Measurements from ENCODE around the gene HNRNPDL. TPM values are rescaled to one million over a fixed set of nuclear protein-coding genes. Genes with fewer than 3 reads are reported as not detected.
A peak's percentile ranks its signal among the peaks of the same experiment; 100 is the strongest.

Gene HNRNPDL
- total and polyA plus RNA-seq, 2 experiments from 2014 or later, result 243 to 354 TPM

DNA sequence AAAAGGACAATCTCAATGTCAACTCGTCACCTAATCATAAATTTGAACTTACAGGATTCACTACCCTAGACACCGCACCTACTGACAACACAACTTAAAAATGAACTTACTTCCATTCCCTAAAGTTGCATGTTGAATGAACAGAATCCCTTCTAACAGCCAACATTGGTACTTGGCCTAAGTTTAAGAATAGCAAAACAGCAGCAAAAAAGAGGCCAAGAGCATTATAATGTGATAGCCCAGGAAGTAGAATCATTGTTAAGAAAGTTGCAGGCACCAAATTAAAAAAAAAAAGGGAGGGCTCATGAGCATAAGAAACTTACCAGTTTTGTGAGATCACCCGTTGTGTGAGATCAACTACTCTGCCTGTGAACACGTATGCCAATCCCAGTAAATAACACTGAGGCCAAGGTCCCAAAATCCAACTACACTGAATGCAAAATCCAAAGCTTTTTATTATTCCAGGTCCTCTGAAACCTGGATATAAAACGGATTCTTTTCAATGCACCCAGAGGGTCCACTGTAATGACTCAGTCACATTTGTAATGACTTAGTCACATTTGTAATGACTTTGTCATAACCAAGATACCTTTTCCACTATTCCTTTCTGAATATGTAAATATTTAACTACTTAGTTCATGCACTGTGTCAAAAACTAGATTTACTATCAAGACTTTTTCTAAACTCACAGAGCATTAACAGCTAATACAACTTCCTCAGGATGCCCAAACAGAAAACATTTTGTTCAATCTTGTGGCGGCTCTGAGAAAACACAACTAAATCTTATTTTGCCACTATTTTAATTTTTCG is 6.8 kb downstream of the HNRNPDL start:
- Mint-ChIP-seq H3K4me1 (peaks cover 14% of the 10 kb centered on the region), H3K4me3 (no peak overlapping the region; the same call in 2 of the 3 replicates), H3K27me3 (ENCODE audit: insufficient read depth, low read depth, poor library complexity) (peaks cover 16% of the 10 kb centered on the region), H3K36me3 (ENCODE audit: low read depth) (peaks cover 58% of the 10 kb centered on the region), H3K9me3 (no peaks in the 10 kb centered on the region; the same call in 2 of the 3 replicates), H3K27ac (peak overlapping the region; percentile 53; the same call in 1 of the 2 replicates)
- Histone ChIP-seq H2AFZ (no peak overlapping the region), H3K27ac (ENCODE audit: low read depth) (no peak overlapping the region), H3K4me2 (no peak overlapping the region), H4K20me1 (replicated peaks; ENCODE audit: insufficient read depth) (peaks cover 40% of the 10 kb centered on the region), H3K79me2 (replicated peaks; ENCODE audit: insufficient read depth) (peaks cover 37% of the 10 kb centered on the region), H3K27me3 (ENCODE audit: insufficient read depth) (no peaks in the 10 kb centered on the region), H3K4me3 (no peak overlapping the region), H3K9me2 (ENCODE audit: insufficient read depth) (no peaks in the 10 kb centered on the region), H3K36me3 (ENCODE audit: insufficient read depth) (peaks cover 48% of the 10 kb centered on the region), H3K4me1 (ENCODE audit: insufficient read depth) (peaks cover 13% of the 10 kb centered on the region), H3F3A (replicated peaks; ENCODE audit: low read depth) (peaks cover 58% of the 10 kb centered on the region)
- TF ChIP-seq ZNF114 (CRISPR knock-in tag; IDR thresholded peaks at IDR 0.05) (no peak), STAT1 (IDR thresholded peaks at IDR 0.05; ENCODE audit: unreplicated experiment) (no peak)
- TF ChIP-seq, protein P1, sequence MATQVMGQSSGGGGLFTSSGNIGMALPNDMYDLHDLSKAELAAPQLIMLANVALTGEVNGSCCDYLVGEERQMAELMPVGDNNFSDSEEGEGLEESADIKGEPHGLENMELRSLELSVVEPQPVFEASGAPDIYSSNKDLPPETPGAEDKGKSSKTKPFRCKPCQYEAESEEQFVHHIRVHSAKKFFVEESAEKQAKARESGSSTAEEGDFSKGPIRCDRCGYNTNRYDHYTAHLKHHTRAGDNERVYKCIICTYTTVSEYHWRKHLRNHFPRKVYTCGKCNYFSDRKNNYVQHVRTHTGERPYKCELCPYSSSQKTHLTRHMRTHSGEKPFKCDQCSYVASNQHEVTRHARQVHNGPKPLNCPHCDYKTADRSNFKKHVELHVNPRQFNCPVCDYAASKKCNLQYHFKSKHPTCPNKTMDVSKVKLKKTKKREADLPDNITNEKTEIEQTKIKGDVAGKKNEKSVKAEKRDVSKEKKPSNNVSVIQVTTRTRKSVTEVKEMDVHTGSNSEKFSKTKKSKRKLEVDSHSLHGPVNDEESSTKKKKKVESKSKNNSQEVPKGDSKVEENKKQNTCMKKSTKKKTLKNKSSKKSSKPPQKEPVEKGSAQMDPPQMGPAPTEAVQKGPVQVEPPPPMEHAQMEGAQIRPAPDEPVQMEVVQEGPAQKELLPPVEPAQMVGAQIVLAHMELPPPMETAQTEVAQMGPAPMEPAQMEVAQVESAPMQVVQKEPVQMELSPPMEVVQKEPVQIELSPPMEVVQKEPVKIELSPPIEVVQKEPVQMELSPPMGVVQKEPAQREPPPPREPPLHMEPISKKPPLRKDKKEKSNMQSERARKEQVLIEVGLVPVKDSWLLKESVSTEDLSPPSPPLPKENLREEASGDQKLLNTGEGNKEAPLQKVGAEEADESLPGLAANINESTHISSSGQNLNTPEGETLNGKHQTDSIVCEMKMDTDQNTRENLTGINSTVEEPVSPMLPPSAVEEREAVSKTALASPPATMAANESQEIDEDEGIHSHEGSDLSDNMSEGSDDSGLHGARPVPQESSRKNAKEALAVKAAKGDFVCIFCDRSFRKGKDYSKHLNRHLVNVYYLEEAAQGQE (IDR thresholded peaks at IDR 0.05; ENCODE audit: unreplicated experiment), result no peak
- peak; percentile 9; the same call in 2 of the 3 replicates for ATAC-seq
- DNase-seq (ENCODE audit: low spot score), result peak; percentile 17

GRCh38 chr4:82422616-82423015 is 7.6 kb downstream of the HNRNPDL start:
- peaks cover 12% of the 10 kb centered on the region for H3K4me1 ChIP-seq (ENCODE audit: insufficient read depth)
- H4K20me1 ChIP-seq (replicated peaks; ENCODE audit: insufficient read depth), result peaks cover 32% of the 10 kb centered on the region
- H3K9me2 ChIP-seq (ENCODE audit: insufficient read depth), result no peaks in the 10 kb centered on the region
- peaks cover 53% of the 10 kb centered on the region for H3F3A ChIP-seq (replicated peaks; ENCODE audit: low read depth)
- H2AFZ ChIP-seq, result no peak overlapping the region
- H3K27me3 Mint-ChIP-seq (ENCODE audit: insufficient read depth, low read depth, poor library complexity), result peaks cover 13% of the 10 kb centered on the region
- no peak overlapping the region for H3K4me3 Mint-ChIP-seq
- H3K79me2 ChIP-seq (replicated peaks; ENCODE audit: insufficient read depth), result peaks cover 29% of the 10 kb centered on the region
- peaks cover 49% of the 10 kb centered on the region for H3K36me3 Mint-ChIP-seq (ENCODE audit: low read depth)
- peak; percentile 6; the same call in 2 of the 3 replicates for ATAC-seq
- H3K4me2 ChIP-seq, result no peak overlapping the region
- no peaks in the 10 kb centered on the region for H3K9me3 Mint-ChIP-seq
- H3K36me3 ChIP-seq (ENCODE audit: insufficient read depth), result peaks cover 40% of the 10 kb centered on the region
- DNase-seq (ENCODE audit: low spot score), result no peak
- 0 out of 2 replicates have a peak overlapping the region, but pooled peaks have one; percentile 20 for H3K27ac ChIP-seq (ENCODE audit: low read depth)
- peaks cover 14% of the 10 kb centered on the region for H3K4me1 Mint-ChIP-seq
- H3K27me3 ChIP-seq (ENCODE audit: insufficient read depth), result no peaks in the 10 kb centered on the region
- H3K4me3 ChIP-seq, result no peak overlapping the region
- no peak overlapping the region for H3K27ac Mint-ChIP-seq
- TF ChIP-seq POLR2AphosphoS5 (IDR thresholded peaks at IDR 0.05; ENCODE audit: low read depth), result no peak
- no peak for TF ChIP-seq STAT1 (IDR thresholded peaks at IDR 0.05; ENCODE audit: unreplicated experiment)
- TF ChIP-seq ZNF114 (CRISPR knock-in tag; IDR thresholded peaks at IDR 0.05), result no peak
- TF ChIP-seq JUNB (IDR thresholded peaks at IDR 0.05; ENCODE audit: unreplicated experiment), result no peak
- no peak for TF ChIP-seq NANOG (IDR thresholded peaks at IDR 0.05; ENCODE audit: borderline replicate concordance)
- TF ChIP-seq CREB1 (CRISPR knock-in tag; IDR thresholded peaks at IDR 0.05; ENCODE audit: low read depth), result no peak
- no peak for TF ChIP-seq ZNF462 (CRISPR knock-in tag; IDR thresholded peaks at IDR 0.05)
- no peak for TF ChIP-seq ZNF331 (CRISPR knock-in tag; IDR thresholded peaks at IDR 0.05; ENCODE audit: low read depth)

Data from GM23338 (cell line).